ENCODE measurements around the gene KLF14.

KLF14 gene

GRCh38 chr7:130712416-130712815, 21.6 kb downstream of the KLF14 start:
- Histone ChIP-seq H3K36me3 (ENCODE audit: control insufficient read depth in 4 of 4, insufficient read depth in 4 of 4, low read length in 3 of 4) (no peaks in the 10 kb centered on the region), H3K27ac (ENCODE audit: insufficient read depth in 1 of 2, low read depth in 1 of 2, low read length in 2 of 2, poor library complexity in 1 of 2, severe bottlenecking in 2 of 2) (no peak overlapping the region), H3K4me1 (ENCODE audit: control extremely low read depth in 1 of 4, control insufficient read depth in 4 of 4, insufficient read depth in 4 of 4, low read length in 3 of 4) (no peaks in the 10 kb centered on the region), H3K27me3 (replicated peaks in 2 of 5; ENCODE audit: control insufficient read depth in 4 of 5, insufficient read depth in 5 of 5, low read length in 4 of 5) (peaks cover 0 to 3% (median 1%) of the 10 kb centered on the region in 5 experiments), H3K9me3 (ENCODE audit: control extremely low read depth in 1 of 5, control insufficient read depth in 4 of 5, insufficient read depth in 2 of 5, low read depth in 1 of 5, low read length in 4 of 5) (no peaks in the 10 kb centered on the region), H3K4me3 (ENCODE audit: control insufficient read depth in 1 of 7, extremely low read depth in 1 of 7, insufficient read depth in 4 of 7, low read depth in 2 of 7, low read length in 6 of 7) (no peak overlapping the region)
- DNase-seq = no peak
- CTCF ChIA-PET = no interaction called here
- 55% methylated on average over 2 of the region's 3 CpGs for WGBS (ENCODE audit: insufficient coverage)
- POLR2A ChIA-PET = no interaction called here

- Histone ChIP-seq H3K27me3 (replicated peaks in 2 of 5; ENCODE audit: control insufficient read depth in 4 of 5, insufficient read depth in 5 of 5, low read length in 4 of 5) (peaks cover 0 to 3% (median 0%) of the 10 kb centered on the region in 5 experiments), H3K9me3 (ENCODE audit: control extremely low read depth in 1 of 5, control insufficient read depth in 4 of 5, insufficient read depth in 2 of 5, low read depth in 1 of 5, low read length in 4 of 5) (peaks cover 0 to 6% (median 3%) of the 10 kb centered on the region in 5 experiments), H3K27ac (ENCODE audit: insufficient read depth in 1 of 2, low read depth in 1 of 2, low read length in 2 of 2, poor library complexity in 1 of 2, severe bottlenecking in 2 of 2) (no peak overlapping the region), H3K36me3 (ENCODE audit: control insufficient read depth in 4 of 4, insufficient read depth in 4 of 4, low read length in 3 of 4) (no peaks in the 10 kb centered on the region), H3K4me1 (ENCODE audit: control extremely low read depth in 1 of 4, control insufficient read depth in 4 of 4, insufficient read depth in 4 of 4, low read length in 3 of 4) (no peaks in the 10 kb centered on the region), H3K4me3 (ENCODE audit: control insufficient read depth in 1 of 7, extremely low read depth in 1 of 7, insufficient read depth in 4 of 7, low read depth in 2 of 7, low read length in 6 of 7) (no peak overlapping the region)
- 100% methylated on average over 3 of the region's 4 CpGs for whole genome bisulfite sequencing (ENCODE audit: insufficient coverage)
- ChIA-PET CTCF (no interaction called here), POLR2A (no interaction called here)
- no peak for DNase-seq
Observed at GRCh38 chr7:130708766-130709165, 25.2 kb downstream of the KLF14 start.

GRCh38 chr7:130708001-130708400, 26.0 kb downstream of the KLF14 start:
- ChIA-PET POLR2A (no interaction called here), CTCF (no interaction called here)
- H3K9me3 ChIP-seq (ENCODE audit: control extremely low read depth in 1 of 5, control insufficient read depth in 4 of 5, insufficient read depth in 2 of 5, low read depth in 1 of 5, low read length in 4 of 5) = peaks cover 0 to 6% (median 3%) of the 10 kb centered on the region in 5 experiments
- no peaks in the 10 kb centered on the region for H3K4me1 ChIP-seq (ENCODE audit: control extremely low read depth in 1 of 4, control insufficient read depth in 4 of 4, insufficient read depth in 4 of 4, low read length in 3 of 4)
- 100% methylated on average over 3 of the region's 4 CpGs for WGBS (ENCODE audit: insufficient coverage)
- no peak overlapping the region for H3K27ac ChIP-seq (ENCODE audit: insufficient read depth in 1 of 2, low read depth in 1 of 2, low read length in 2 of 2, poor library complexity in 1 of 2, severe bottlenecking in 2 of 2)
- H3K4me3 ChIP-seq (ENCODE audit: control insufficient read depth in 1 of 7, extremely low read depth in 1 of 7, insufficient read depth in 4 of 7, low read depth in 2 of 7, low read length in 6 of 7) = no peak overlapping the region
- peaks cover 0 to 3% (median 0%) of the 10 kb centered on the region in 5 experiments for H3K27me3 ChIP-seq (replicated peaks in 2 of 5; ENCODE audit: control insufficient read depth in 4 of 5, insufficient read depth in 5 of 5, low read length in 4 of 5)
- no peaks in the 10 kb centered on the region for H3K36me3 ChIP-seq (ENCODE audit: control insufficient read depth in 4 of 4, insufficient read depth in 4 of 4, low read length in 3 of 4)
- no peak for DNase-seq

- ChIA-PET POLR2A (no interaction called here), CTCF (no interaction called here)
- no CpG with 5 or more reads among the region's 1 CpG for WGBS (ENCODE audit: insufficient coverage)
- H3K9me3 ChIP-seq (ENCODE audit: control extremely low read depth in 1 of 5, control insufficient read depth in 4 of 5, insufficient read depth in 2 of 5, low read depth in 1 of 5, low read length in 4 of 5) = peaks cover 0 to 6% (median 3%) of the 10 kb centered on the region in 5 experiments
- no peak overlapping the region for H3K4me3 ChIP-seq (ENCODE audit: control insufficient read depth in 1 of 7, extremely low read depth in 1 of 7, insufficient read depth in 4 of 7, low read depth in 2 of 7, low read length in 6 of 7)
- H3K27ac ChIP-seq (ENCODE audit: insufficient read depth in 1 of 2, low read depth in 1 of 2, low read length in 2 of 2, poor library complexity in 1 of 2, severe bottlenecking in 2 of 2) = no peak overlapping the region
- H3K36me3 ChIP-seq (ENCODE audit: control insufficient read depth in 4 of 4, insufficient read depth in 4 of 4, low read length in 3 of 4) = no peaks in the 10 kb centered on the region
- H3K27me3 ChIP-seq (replicated peaks in 2 of 5; ENCODE audit: control insufficient read depth in 4 of 5, insufficient read depth in 5 of 5, low read length in 4 of 5) = peaks cover 0 to 2% (median 0%) of the 10 kb centered on the region in 5 experiments
- no peaks in the 10 kb centered on the region for H3K4me1 ChIP-seq (ENCODE audit: control extremely low read depth in 1 of 4, control insufficient read depth in 4 of 4, insufficient read depth in 4 of 4, low read length in 3 of 4)
- no peak for DNase-seq
Observed at GRCh38 chr7:130703851-130704250, 30.2 kb downstream of the KLF14 start.

- POLR2A ChIA-PET = no interaction called here
- CTCF ChIA-PET = no interaction called here
- H3K27me3 ChIP-seq (replicated peaks in 2 of 5; ENCODE audit: control insufficient read depth in 4 of 5, insufficient read depth in 5 of 5, low read length in 4 of 5) = no peaks in the 10 kb centered on the region
- H3K9me3 ChIP-seq (ENCODE audit: control extremely low read depth in 1 of 5, control insufficient read depth in 4 of 5, insufficient read depth in 2 of 5, low read depth in 1 of 5, low read length in 4 of 5) = peaks cover 0 to 4% (median 2%) of the 10 kb centered on the region in 5 experiments
- no CpG with 5 or more reads among the region's 2 CpGs for WGBS (ENCODE audit: insufficient coverage)
- no peaks in the 10 kb centered on the region for H3K36me3 ChIP-seq (ENCODE audit: control insufficient read depth in 4 of 4, insufficient read depth in 4 of 4, low read length in 3 of 4)
- peak in 1 of 3 donors; percentile 16 for DNase-seq
- H3K4me1 ChIP-seq (ENCODE audit: control extremely low read depth in 1 of 4, control insufficient read depth in 4 of 4, insufficient read depth in 4 of 4, low read length in 3 of 4) = no peaks in the 10 kb centered on the region
- no peak overlapping the region for H3K4me3 ChIP-seq (ENCODE audit: control insufficient read depth in 1 of 7, extremely low read depth in 1 of 7, insufficient read depth in 4 of 7, low read depth in 2 of 7, low read length in 6 of 7)
- H3K27ac ChIP-seq (ENCODE audit: insufficient read depth in 1 of 2, low read depth in 1 of 2, low read length in 2 of 2, poor library complexity in 1 of 2, severe bottlenecking in 2 of 2) = no peak overlapping the region
Observed at GRCh38 chr7:130701650-130702049, 32.4 kb downstream of the KLF14 start.

GRCh38 chr7:130700760-130701159, 33.2 kb downstream of the KLF14 start:
- H3K9me3 ChIP-seq (ENCODE audit: control extremely low read depth in 1 of 5, control insufficient read depth in 4 of 5, insufficient read depth in 2 of 5, low read depth in 1 of 5, low read length in 4 of 5) = no peaks in the 10 kb centered on the region
- H3K4me3 ChIP-seq (ENCODE audit: control insufficient read depth in 1 of 7, extremely low read depth in 1 of 7, insufficient read depth in 4 of 7, low read depth in 2 of 7, low read length in 6 of 7) = no peak overlapping the region
- H3K27me3 ChIP-seq (replicated peaks in 2 of 5; ENCODE audit: control insufficient read depth in 4 of 5, insufficient read depth in 5 of 5, low read length in 4 of 5) = no peaks in the 10 kb centered on the region
- no CpG with 5 or more reads among the region's 1 CpG for WGBS (ENCODE audit: insufficient coverage)
- H3K36me3 ChIP-seq (ENCODE audit: control insufficient read depth in 4 of 4, insufficient read depth in 4 of 4, low read length in 3 of 4) = no peaks in the 10 kb centered on the region
- POLR2A ChIA-PET = no interaction called here
- CTCF ChIA-PET = no interaction called here
- H3K27ac ChIP-seq (ENCODE audit: insufficient read depth in 1 of 2, low read depth in 1 of 2, low read length in 2 of 2, poor library complexity in 1 of 2, severe bottlenecking in 2 of 2) = no peak overlapping the region
- DNase-seq = no peak
- no peaks in the 10 kb centered on the region for H3K4me1 ChIP-seq (ENCODE audit: control extremely low read depth in 1 of 4, control insufficient read depth in 4 of 4, insufficient read depth in 4 of 4, low read length in 3 of 4)

- H3K9me3 ChIP-seq (ENCODE audit: control extremely low read depth in 1 of 5, control insufficient read depth in 4 of 5, insufficient read depth in 2 of 5, low read depth in 1 of 5, low read length in 4 of 5) = no peaks in the 10 kb centered on the region
- POLR2A ChIA-PET = interaction anchor here (0.6 kb wide), 1 partner anchor 767 kb away, joined by 3 read pairs; no protein-coding TSS in a partner anchor
- no peak overlapping the region for H3K4me3 ChIP-seq (ENCODE audit: control insufficient read depth in 1 of 7, extremely low read depth in 1 of 7, insufficient read depth in 4 of 7, low read depth in 2 of 7, low read length in 6 of 7)
- WGBS (ENCODE audit: insufficient coverage) = 67% methylated on average over 3 of the region's 4 CpGs
- no peak overlapping the region for H3K27ac ChIP-seq (ENCODE audit: insufficient read depth in 1 of 2, low read depth in 1 of 2, low read length in 2 of 2, poor library complexity in 1 of 2, severe bottlenecking in 2 of 2)
- no peak for DNase-seq
- H3K27me3 ChIP-seq (replicated peaks in 2 of 5; ENCODE audit: control insufficient read depth in 4 of 5, insufficient read depth in 5 of 5, low read length in 4 of 5) = no peaks in the 10 kb centered on the region
- no peaks in the 10 kb centered on the region for H3K36me3 ChIP-seq (ENCODE audit: control insufficient read depth in 4 of 4, insufficient read depth in 4 of 4, low read length in 3 of 4)
- CTCF ChIA-PET = no interaction called here
- no peaks in the 10 kb centered on the region for H3K4me1 ChIP-seq (ENCODE audit: control extremely low read depth in 1 of 4, control insufficient read depth in 4 of 4, insufficient read depth in 4 of 4, low read length in 3 of 4)
Observed at GRCh38 chr7:130699686-130700085, 34.3 kb downstream of the KLF14 start.

Measured in common myeloid progenitor, CD34-positive (primary cell).